ENCODE measurements around the gene HERPUD1.
"Not testable (repeated sequence)": the region's sequence is repeated elsewhere in the genome, so short reads cannot be mapped to it uniquely, and the experiment has no call there.

HERPUD1 gene

GRCh38 chr16:56985288-56985961 lies 53.5 kb downstream of the HERPUD1 start:
- H3K4me3 ChIP-seq (ENCODE audit: low read depth, low read length): no peak overlapping the region
- H3K27me3 ChIP-seq (ENCODE audit: control insufficient read depth, insufficient read depth, low read length): peaks cover 29% of the 10 kb centered on the region
- peaks cover 6% of the 10 kb centered on the region; the same call in 1 of the 2 replicates for H3K4me1 ChIP-seq (ENCODE audit: control insufficient read depth, insufficient read depth, low read length)
- H3K36me3 ChIP-seq (ENCODE audit: control insufficient read depth, insufficient read depth, low read length): no peaks in the 10 kb centered on the region
- H3K9ac ChIP-seq (ENCODE audit: low read depth, low read length): no peak overlapping the region
- no peaks in the 10 kb centered on the region for H3K9me3 ChIP-seq (ENCODE audit: control insufficient read depth, insufficient read depth, low read length)
- H3K27ac ChIP-seq (ENCODE audit: low read depth, low read length): no peak overlapping the region

- no peaks in the 10 kb centered on the region for H3K36me3 ChIP-seq (ENCODE audit: control insufficient read depth, insufficient read depth, low read length)
- H3K4me3 ChIP-seq (ENCODE audit: low read depth, low read length): no peak overlapping the region
- no peaks in the 10 kb centered on the region for H3K9me3 ChIP-seq (ENCODE audit: control insufficient read depth, insufficient read depth, low read length)
- H3K4me1 ChIP-seq (ENCODE audit: control insufficient read depth, insufficient read depth, low read length): peaks cover 6% of the 10 kb centered on the region; the same call in 1 of the 2 replicates
- peaks cover 35% of the 10 kb centered on the region for H3K27me3 ChIP-seq (ENCODE audit: control insufficient read depth, insufficient read depth, low read length)
- no peak overlapping the region for H3K9ac ChIP-seq (ENCODE audit: low read depth, low read length)
- no peak overlapping the region for H3K27ac ChIP-seq (ENCODE audit: low read depth, low read length)
These were observed 54.0 kb downstream of the HERPUD1 start for GRCh38 chr16:56985962-56986360.

- Histone ChIP-seq H3K36me3 (ENCODE audit: control insufficient read depth, insufficient read depth, low read length) (no peaks in the 10 kb centered on the region), H3K4me3 (ENCODE audit: low read depth, low read length) (no peak overlapping the region), H3K27ac (ENCODE audit: low read depth, low read length) (no peak overlapping the region), H3K9me3 (ENCODE audit: control insufficient read depth, insufficient read depth, low read length) (no peaks in the 10 kb centered on the region), H3K27me3 (ENCODE audit: control insufficient read depth, insufficient read depth, low read length) (peaks cover 37% of the 10 kb centered on the region), H3K4me1 (ENCODE audit: control insufficient read depth, insufficient read depth, low read length) (peaks cover 6% of the 10 kb centered on the region; the same call in 1 of the 2 replicates), H3K9ac (ENCODE audit: low read depth, low read length) (no peak overlapping the region)
These were observed 54.4 kb downstream of the HERPUD1 start for GRCh38 chr16:56986361-56986760.

- H3K9ac ChIP-seq (ENCODE audit: low read depth, low read length); H3K4me3 ChIP-seq (ENCODE audit: low read depth, low read length); H3K4me1 ChIP-seq (ENCODE audit: control insufficient read depth, insufficient read depth, low read length); H3K36me3 ChIP-seq (ENCODE audit: control insufficient read depth, insufficient read depth, low read length); H3K9me3 ChIP-seq (ENCODE audit: control insufficient read depth, insufficient read depth, low read length); H3K27ac ChIP-seq (ENCODE audit: low read depth, low read length): not testable (repeated sequence)
- H3K27me3 ChIP-seq (ENCODE audit: control insufficient read depth, insufficient read depth, low read length): peaks cover 37% of the 10 kb centered on the region
These were observed 55.0 kb downstream of the HERPUD1 start for GRCh38 chr16:56986908-56987307.

- H3K36me3 ChIP-seq (ENCODE audit: control insufficient read depth, insufficient read depth, low read length): no peaks in the 10 kb centered on the region
- no peak overlapping the region for H3K4me3 ChIP-seq (ENCODE audit: low read depth, low read length)
- H3K27me3 ChIP-seq (ENCODE audit: control insufficient read depth, insufficient read depth, low read length): peaks cover 37% of the 10 kb centered on the region
- H3K9ac ChIP-seq (ENCODE audit: low read depth, low read length): no peak overlapping the region
- no peak overlapping the region for H3K27ac ChIP-seq (ENCODE audit: low read depth, low read length)
- H3K4me1 ChIP-seq (ENCODE audit: control insufficient read depth, insufficient read depth, low read length): peaks cover 6% of the 10 kb centered on the region; the same call in 1 of the 2 replicates
- no peaks in the 10 kb centered on the region for H3K9me3 ChIP-seq (ENCODE audit: control insufficient read depth, insufficient read depth, low read length)
These were observed 55.8 kb downstream of the HERPUD1 start for GRCh38 chr16:56987692-56988091.

- Histone ChIP-seq H3K9me3 (ENCODE audit: control insufficient read depth, insufficient read depth, low read length) (no peaks in the 10 kb centered on the region), H3K9ac (ENCODE audit: low read depth, low read length) (no peak overlapping the region), H3K27ac (ENCODE audit: low read depth, low read length) (no peak overlapping the region), H3K4me1 (ENCODE audit: control insufficient read depth, insufficient read depth, low read length) (peaks cover 6% of the 10 kb centered on the region; the same call in 1 of the 2 replicates), H3K27me3 (ENCODE audit: control insufficient read depth, insufficient read depth, low read length) (peaks cover 37% of the 10 kb centered on the region), H3K4me3 (ENCODE audit: low read depth, low read length) (peak overlapping the region; percentile 66; the same call in 1 of the 2 replicates), H3K36me3 (ENCODE audit: control insufficient read depth, insufficient read depth, low read length) (no peaks in the 10 kb centered on the region)
These were observed 56.4 kb downstream of the HERPUD1 start for GRCh38 chr16:56988161-56988947.

- Histone ChIP-seq H3K4me1 (ENCODE audit: control insufficient read depth, insufficient read depth, low read length) (peaks cover 6% of the 10 kb centered on the region; the same call in 1 of the 2 replicates), H3K27ac (ENCODE audit: low read depth, low read length) (no peak within 1 kb of the TSS), H3K9ac (ENCODE audit: low read depth, low read length) (no peak within 1 kb of the TSS), H3K36me3 (ENCODE audit: control insufficient read depth, insufficient read depth, low read length) (no peaks in the 10 kb centered on the region), H3K9me3 (ENCODE audit: control insufficient read depth, insufficient read depth, low read length) (no peaks in the 10 kb centered on the region), H3K27me3 (ENCODE audit: control insufficient read depth, insufficient read depth, low read length) (peaks cover 37% of the 10 kb centered on the region), H3K4me3 (ENCODE audit: low read depth, low read length) (peak within 1 kb of the TSS; percentile 66)
These were observed 57.3 kb downstream of the HERPUD1 start, which contains the start of gene NLRC5 for GRCh38 chr16:56988948-56989945. Gene NLRC5, plus strand, starts transcription at chr16:56989557. Its CDS starts 31,156 bp downstream, at chr16:57020713.

- no peak overlapping the region for H3K9ac ChIP-seq (ENCODE audit: low read depth, low read length)
- no peaks in the 10 kb centered on the region for H3K9me3 ChIP-seq (ENCODE audit: control insufficient read depth, insufficient read depth, low read length)
- peaks cover 37% of the 10 kb centered on the region for H3K27me3 ChIP-seq (ENCODE audit: control insufficient read depth, insufficient read depth, low read length)
- H3K36me3 ChIP-seq (ENCODE audit: control insufficient read depth, insufficient read depth, low read length): no peaks in the 10 kb centered on the region
- peaks cover 6% of the 10 kb centered on the region; the same call in 1 of the 2 replicates for H3K4me1 ChIP-seq (ENCODE audit: control insufficient read depth, insufficient read depth, low read length)
- H3K4me3 ChIP-seq (ENCODE audit: low read depth, low read length): peak overlapping the region; percentile 66
- no peak overlapping the region for H3K27ac ChIP-seq (ENCODE audit: low read depth, low read length)
These were observed 58.0 kb downstream of the HERPUD1 start for GRCh38 chr16:56989988-56990387.

- Histone ChIP-seq H3K9me3 (ENCODE audit: control insufficient read depth, insufficient read depth, low read length) (no peaks in the 10 kb centered on the region), H3K36me3 (ENCODE audit: control insufficient read depth, insufficient read depth, low read length) (no peaks in the 10 kb centered on the region), H3K4me3 (ENCODE audit: low read depth, low read length) (peak overlapping the region; percentile 66; the same call in 1 of the 2 replicates), H3K27ac (ENCODE audit: low read depth, low read length) (no peak overlapping the region), H3K27me3 (ENCODE audit: control insufficient read depth, insufficient read depth, low read length) (peaks cover 37% of the 10 kb centered on the region), H3K4me1 (ENCODE audit: control insufficient read depth, insufficient read depth, low read length) (peaks cover 6% of the 10 kb centered on the region; the same call in 1 of the 2 replicates), H3K9ac (ENCODE audit: low read depth, low read length) (no peak overlapping the region)
These were observed 58.7 kb downstream of the HERPUD1 start for GRCh38 chr16:56990407-56991286.

- H3K36me3 ChIP-seq (ENCODE audit: control insufficient read depth, insufficient read depth, low read length); H3K9me3 ChIP-seq (ENCODE audit: control insufficient read depth, insufficient read depth, low read length); H3K27ac ChIP-seq (ENCODE audit: low read depth, low read length); H3K4me3 ChIP-seq (ENCODE audit: low read depth, low read length); H3K4me1 ChIP-seq (ENCODE audit: control insufficient read depth, insufficient read depth, low read length); H3K9ac ChIP-seq (ENCODE audit: low read depth, low read length): not testable (repeated sequence)
- H3K27me3 ChIP-seq (ENCODE audit: control insufficient read depth, insufficient read depth, low read length): peaks cover 37% of the 10 kb centered on the region
These were observed 60.5 kb downstream of the HERPUD1 start for GRCh38 chr16:56992431-56992830.
